ENCODE results near the gene UQCR10.

DNA sequence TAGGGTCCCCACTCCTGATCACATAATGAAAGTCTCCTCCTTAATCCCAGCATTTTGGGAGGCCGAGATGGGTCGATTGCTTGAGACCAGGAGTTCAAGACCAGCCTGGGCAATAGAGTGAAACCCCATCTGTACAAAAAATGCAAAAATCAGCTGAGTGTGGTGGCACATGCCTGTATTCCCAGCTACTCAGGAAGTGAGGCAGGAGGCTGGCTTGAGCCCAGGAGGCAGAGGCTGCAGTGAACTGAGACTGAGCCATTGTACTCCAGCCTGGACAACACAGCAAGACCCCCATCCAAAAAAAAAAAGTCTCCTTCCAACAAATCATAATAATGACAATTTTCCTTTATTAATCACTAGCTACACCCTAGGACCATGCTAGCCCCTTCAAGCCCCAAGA lies 15.5 kb upstream of the UQCR10 start:
- TF ChIP-seq, protein P1, sequence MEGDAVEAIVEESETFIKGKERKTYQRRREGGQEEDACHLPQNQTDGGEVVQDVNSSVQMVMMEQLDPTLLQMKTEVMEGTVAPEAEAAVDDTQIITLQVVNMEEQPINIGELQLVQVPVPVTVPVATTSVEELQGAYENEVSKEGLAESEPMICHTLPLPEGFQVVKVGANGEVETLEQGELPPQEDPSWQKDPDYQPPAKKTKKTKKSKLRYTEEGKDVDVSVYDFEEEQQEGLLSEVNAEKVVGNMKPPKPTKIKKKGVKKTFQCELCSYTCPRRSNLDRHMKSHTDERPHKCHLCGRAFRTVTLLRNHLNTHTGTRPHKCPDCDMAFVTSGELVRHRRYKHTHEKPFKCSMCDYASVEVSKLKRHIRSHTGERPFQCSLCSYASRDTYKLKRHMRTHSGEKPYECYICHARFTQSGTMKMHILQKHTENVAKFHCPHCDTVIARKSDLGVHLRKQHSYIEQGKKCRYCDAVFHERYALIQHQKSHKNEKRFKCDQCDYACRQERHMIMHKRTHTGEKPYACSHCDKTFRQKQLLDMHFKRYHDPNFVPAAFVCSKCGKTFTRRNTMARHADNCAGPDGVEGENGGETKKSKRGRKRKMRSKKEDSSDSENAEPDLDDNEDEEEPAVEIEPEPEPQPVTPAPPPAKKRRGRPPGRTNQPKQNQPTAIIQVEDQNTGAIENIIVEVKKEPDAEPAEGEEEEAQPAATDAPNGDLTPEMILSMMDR (IDR thresholded peaks at IDR 0.05), result no peak
- TF ChIP-seq EZH2 (IDR thresholded peaks at IDR 0.05) (no peak), EZH2phosphoT487 (IDR thresholded peaks at IDR 0.05) (no peak)

All from neural progenitor cell (in vitro differentiated cells).